WERI-Rb-1 (cell line): ENCODE results near the gene CLCN3.
"Not testable (repeated sequence)": the region's sequence is repeated elsewhere in the genome, so short reads cannot be mapped to it uniquely, and the experiment has no call there.

Experiments used
- DNase-seq: peaks from one replicate; pipeline ENCODE4 v3.0.0-alpha.2; 2020
- H3K27ac ChIP-seq: fragments of 250-450 bp; sonication (Bioruptor Pico); 2 replicates; pipeline ENCODE4 v1.5.1; 2020; ENCODE audit warnings: mild to moderate bottlenecking, moderate library complexity
- H3K27me3 ChIP-seq: fragments of 250-450 bp; sonication (Bioruptor Pico); 2 replicates; pipeline ENCODE4 v1.5.1; 2021; ENCODE audit warnings: mild to moderate bottlenecking, low read depth, moderate library complexity; ENCODE audit not compliant: insufficient read depth, severe bottlenecking
- H3K36me3 ChIP-seq: fragments of 250-450 bp; sonication (Bioruptor Pico); 2 replicates; pipeline ENCODE4 v1.5.1; 2020; ENCODE audit warnings: mild to moderate bottlenecking, moderate library complexity
- H3K4me3 ChIP-seq: 2 replicates; pipeline ENCODE4 v1.5.1; 2011; ENCODE audit warnings: low read depth, mild to moderate bottlenecking, control low read depth, low read length
- H3K9me3 ChIP-seq: fragments of 250-450 bp; sonication (Bioruptor Pico); 2 replicates; pipeline ENCODE4 v1.5.1; 2021; ENCODE audit warnings: mild to moderate bottlenecking, moderate library complexity; ENCODE audit not compliant: severe bottlenecking
- TF ChIP-seq, protein P1 (sequence below): IDR thresholded peaks from 2 replicates; pipeline ENCODE4 v1.5.1; 2011; ENCODE audit warnings: low read depth, mild to moderate bottlenecking, control low read depth, inconsistent platforms, low read length

Gene CLCN3

DNA sequence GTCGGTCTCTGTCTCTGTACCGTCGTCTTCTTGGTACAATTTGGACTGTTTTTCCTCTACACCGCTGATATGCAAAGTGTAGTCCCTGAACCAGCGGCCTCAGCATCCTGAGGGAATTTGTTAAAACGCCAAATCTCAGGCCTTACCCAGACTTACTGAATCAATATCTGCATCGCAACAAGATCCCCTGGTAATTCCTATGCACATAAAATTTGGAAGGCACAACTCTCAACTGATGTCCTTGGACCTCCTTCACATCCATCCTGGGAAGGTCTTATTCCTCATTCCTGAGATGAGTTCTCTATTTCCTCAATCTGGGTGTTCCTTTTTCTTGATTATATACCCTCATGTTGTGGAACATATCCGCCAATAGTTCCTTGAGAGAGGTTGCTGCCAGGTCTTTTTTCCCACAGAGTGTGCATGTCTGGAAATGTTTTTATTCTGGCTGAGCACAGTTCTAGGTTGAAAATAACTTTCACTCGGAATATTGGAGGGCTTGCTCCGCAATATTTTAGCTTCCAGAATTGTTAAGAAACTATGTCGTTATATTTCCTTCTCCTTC, 138.1 kb downstream of the CLCN3 start:
- H3K9me3 ChIP-seq: no peaks in the 10 kb centered on the region
- H3K36me3 ChIP-seq: no peaks in the 10 kb centered on the region
- H3K27ac ChIP-seq: no peak overlapping the region
- H3K4me3 ChIP-seq: no peak overlapping the region
- no peak for DNase-seq
- TF ChIP-seq, protein P1, sequence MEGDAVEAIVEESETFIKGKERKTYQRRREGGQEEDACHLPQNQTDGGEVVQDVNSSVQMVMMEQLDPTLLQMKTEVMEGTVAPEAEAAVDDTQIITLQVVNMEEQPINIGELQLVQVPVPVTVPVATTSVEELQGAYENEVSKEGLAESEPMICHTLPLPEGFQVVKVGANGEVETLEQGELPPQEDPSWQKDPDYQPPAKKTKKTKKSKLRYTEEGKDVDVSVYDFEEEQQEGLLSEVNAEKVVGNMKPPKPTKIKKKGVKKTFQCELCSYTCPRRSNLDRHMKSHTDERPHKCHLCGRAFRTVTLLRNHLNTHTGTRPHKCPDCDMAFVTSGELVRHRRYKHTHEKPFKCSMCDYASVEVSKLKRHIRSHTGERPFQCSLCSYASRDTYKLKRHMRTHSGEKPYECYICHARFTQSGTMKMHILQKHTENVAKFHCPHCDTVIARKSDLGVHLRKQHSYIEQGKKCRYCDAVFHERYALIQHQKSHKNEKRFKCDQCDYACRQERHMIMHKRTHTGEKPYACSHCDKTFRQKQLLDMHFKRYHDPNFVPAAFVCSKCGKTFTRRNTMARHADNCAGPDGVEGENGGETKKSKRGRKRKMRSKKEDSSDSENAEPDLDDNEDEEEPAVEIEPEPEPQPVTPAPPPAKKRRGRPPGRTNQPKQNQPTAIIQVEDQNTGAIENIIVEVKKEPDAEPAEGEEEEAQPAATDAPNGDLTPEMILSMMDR: no peak
- H3K27me3 ChIP-seq: no peaks in the 10 kb centered on the region

DNA sequence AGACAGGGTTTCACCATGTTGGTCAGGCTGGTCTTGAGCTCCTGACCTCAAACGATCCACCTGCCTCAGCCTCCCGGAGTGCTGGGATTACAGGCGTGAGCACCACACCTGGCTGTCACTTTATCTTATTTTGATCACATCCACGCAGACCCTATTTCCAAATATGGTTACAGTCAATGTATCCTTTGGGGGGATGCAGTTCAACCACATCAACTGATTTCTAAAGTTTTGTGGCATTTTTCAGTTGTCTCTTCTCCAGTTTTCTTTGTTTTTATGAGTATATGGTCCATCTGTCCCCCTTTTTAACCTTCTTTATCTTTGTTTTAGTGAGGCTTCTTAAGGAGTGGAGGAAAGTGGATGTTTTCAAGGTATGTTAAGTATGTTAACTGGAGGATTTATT, 141.5 kb downstream of the CLCN3 start:
- DNase-seq: no peak
- TF ChIP-seq, protein P1: no peak
- Histone ChIP-seq H3K9me3 (no peaks in the 10 kb centered on the region), H3K4me3 (no peak overlapping the region), H3K27ac (no peak overlapping the region), H3K27me3 (no peaks in the 10 kb centered on the region), H3K36me3 (no peaks in the 10 kb centered on the region)

DNA sequence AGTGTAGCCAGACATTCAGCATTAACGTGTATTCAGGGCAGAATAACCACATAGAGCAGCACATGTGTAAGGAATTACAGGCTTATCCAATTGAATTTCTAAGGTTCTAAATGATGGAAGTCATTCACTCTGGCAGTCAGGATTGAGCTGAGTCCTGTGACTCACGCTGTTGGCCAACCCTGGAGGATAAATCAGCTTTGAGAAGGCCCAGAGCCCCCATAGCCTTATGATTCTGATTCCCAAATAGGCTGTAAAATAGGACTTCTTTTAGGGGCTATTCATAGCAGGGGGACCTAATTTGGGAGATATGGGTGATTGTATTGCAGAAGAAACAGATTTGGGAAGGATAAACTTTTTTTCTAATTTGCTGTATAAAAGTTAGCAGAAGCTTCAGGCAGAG, 145.5 kb downstream of the CLCN3 start:
- no peaks in the 10 kb centered on the region for H3K36me3 ChIP-seq
- TF ChIP-seq, protein P1: no peak
- no peak overlapping the region for H3K4me3 ChIP-seq
- no peaks in the 10 kb centered on the region for H3K9me3 ChIP-seq
- no peaks in the 10 kb centered on the region for H3K27me3 ChIP-seq
- DNase-seq: no peak
- H3K27ac ChIP-seq: no peak overlapping the region

DNA sequence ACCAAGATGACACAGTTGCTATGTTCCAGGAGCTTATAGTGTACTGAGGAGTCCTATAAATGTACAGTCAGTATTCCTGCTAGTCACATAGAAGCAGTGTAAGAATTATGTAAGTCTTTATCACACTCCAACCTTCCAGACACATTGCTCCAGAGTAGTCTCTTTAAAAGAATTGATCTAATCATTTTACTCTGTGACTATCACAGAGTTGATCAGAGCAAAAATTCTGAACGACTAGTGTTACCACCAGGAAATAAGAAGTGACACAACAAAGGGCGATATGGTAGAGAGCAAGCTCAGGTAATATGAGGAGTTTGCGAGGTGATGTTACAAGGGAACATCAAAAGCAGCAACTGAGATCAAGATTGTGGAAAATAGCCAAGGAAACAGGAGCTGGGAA, 146.4 kb downstream of the CLCN3 start:
- no peak overlapping the region for H3K27ac ChIP-seq
- TF ChIP-seq, protein P1: no peak
- H3K27me3 ChIP-seq: no peaks in the 10 kb centered on the region
- DNase-seq: no peak
- H3K9me3 ChIP-seq: no peaks in the 10 kb centered on the region
- H3K36me3 ChIP-seq: no peaks in the 10 kb centered on the region
- H3K4me3 ChIP-seq: no peak overlapping the region

DNA sequence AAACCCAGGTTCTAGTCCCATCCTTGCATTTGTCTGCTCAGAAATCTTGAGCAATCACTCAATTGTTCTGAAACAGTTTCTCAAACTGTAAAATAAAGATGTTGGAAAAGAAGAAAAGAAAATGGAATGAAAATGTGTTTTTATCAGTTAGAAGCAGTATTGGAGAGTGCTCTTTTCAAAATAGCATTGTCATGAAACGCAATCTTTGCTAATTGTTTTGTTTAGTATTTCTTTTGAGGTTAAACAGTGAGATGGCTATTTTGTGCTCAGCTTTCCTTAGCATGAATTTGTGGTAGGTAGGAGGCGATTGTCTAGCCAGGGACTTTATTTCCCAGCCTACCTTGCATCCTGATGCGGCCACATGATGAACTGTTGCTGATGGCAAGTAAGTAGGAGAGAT, 148.0 kb downstream of the CLCN3 start:
- DNase-seq: no peak
- H3K9me3 ChIP-seq: no peaks in the 10 kb centered on the region
- no peaks in the 10 kb centered on the region for H3K36me3 ChIP-seq
- H3K4me3 ChIP-seq: no peak overlapping the region
- H3K27ac ChIP-seq: no peak overlapping the region
- H3K27me3 ChIP-seq: no peaks in the 10 kb centered on the region
- TF ChIP-seq, protein P1: no peak

DNA sequence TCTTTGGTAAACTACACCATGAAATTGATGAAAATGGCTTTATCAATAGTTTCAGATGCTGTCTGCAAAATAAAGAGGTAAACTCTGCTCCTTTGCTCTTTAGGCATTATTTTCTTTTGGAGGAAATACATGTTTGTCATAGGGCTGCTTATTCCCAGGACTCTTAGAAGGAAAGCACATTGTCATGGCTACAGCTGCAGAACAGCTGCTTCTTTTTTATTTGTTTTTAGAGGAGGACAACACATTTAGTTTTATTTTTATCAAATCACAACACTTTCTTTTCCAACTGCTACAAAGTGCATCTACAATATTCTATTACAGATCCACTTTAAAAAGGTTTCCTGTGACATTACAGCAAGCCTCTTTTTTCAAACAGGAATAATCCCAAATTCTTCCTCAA, 150.0 kb downstream of the CLCN3 start:
- no peaks in the 10 kb centered on the region for H3K36me3 ChIP-seq
- no peak overlapping the region for H3K4me3 ChIP-seq
- no peaks in the 10 kb centered on the region for H3K9me3 ChIP-seq
- H3K27ac ChIP-seq: no peak overlapping the region
- TF ChIP-seq, protein P1: no peak
- H3K27me3 ChIP-seq: no peaks in the 10 kb centered on the region
- no peak for DNase-seq

DNA sequence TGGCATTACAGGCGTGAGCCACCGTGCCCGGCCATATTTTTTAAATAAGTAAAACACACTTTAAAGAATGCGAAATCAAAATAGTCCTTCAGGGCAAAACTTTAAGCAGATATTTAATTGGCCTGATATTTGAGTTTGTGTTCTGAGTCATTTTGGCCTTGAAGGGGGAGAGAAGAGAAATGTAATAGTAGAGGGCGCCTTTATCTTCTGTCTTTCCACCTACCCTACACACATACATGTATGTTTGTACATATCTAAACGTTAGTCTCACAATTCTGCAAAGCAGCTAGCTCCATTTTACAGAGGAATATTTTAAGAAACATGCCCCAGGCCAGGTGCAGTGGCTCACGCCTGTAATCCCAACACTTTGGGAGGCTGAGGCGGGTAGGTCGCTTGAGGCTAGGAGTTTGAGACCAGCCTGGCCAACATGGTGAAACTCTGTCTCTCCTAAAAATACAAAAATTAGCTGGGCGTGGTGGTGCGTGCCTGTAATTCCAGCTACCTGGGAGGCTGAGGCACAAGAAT, 151.2 kb downstream of the CLCN3 start:
- not testable (repeated sequence) for H3K36me3 ChIP-seq, H3K9me3 ChIP-seq, H3K27ac ChIP-seq, H3K4me3 ChIP-seq, H3K27me3 ChIP-seq, DNase-seq
